Gastroesophageal sphincter (tissue), 3 donors: ENCODE data around the gene HRH1.

ENCODE experiments used
- CTCF ChIP-seq, 4 experiments: fragments of 200-600 bp in 2 of 4; fragments of 450-650 bp in 2 of 4; sonication (generic) in 1 of 4; IDR thresholded peaks; one replicate each; pipeline ENCODE4 v1.5.1; 2017 to 2019; ENCODE audit warnings: antibody characterized with exemption in 4 of 4, mild to moderate bottlenecking in 2 of 4, moderate library complexity in 2 of 4
- EP300 ChIP-seq: sonication (generic); formaldehyde crosslinking; IDR thresholded peaks from one replicate; pipeline ENCODE4 v1.6.1; 2017; ENCODE audit warnings: antibody characterized with exemption, mild to moderate bottlenecking
- POLR2A ChIP-seq, 2 donors: fragments of 450-650 bp; IDR thresholded peaks; one replicate each; pipeline ENCODE4 v1.6.1; 2017; ENCODE audit warnings: antibody characterized with exemption in 2 of 2, mild to moderate bottlenecking in 2 of 2, moderate library complexity in 1 of 2
- POLR2AphosphoS5 ChIP-seq: sonication (generic); formaldehyde crosslinking; IDR thresholded peaks from one replicate; pipeline ENCODE4 v1.6.1; 2017; ENCODE audit warnings: antibody characterized with exemption

- no peak for TF ChIP-seq CTCF (IDR thresholded peaks at IDR 0.05)
- no peak for TF ChIP-seq POLR2AphosphoS5
- no peak for TF ChIP-seq POLR2A (IDR thresholded peaks at IDR 0.05)
- no peak for TF ChIP-seq EP300
Observed at GRCh38 chr3:11285471-11285870, 131.2 kb downstream of the HRH1 start.
